ENCODE results near the gene FYB1. TPM values are rescaled to one million over a fixed set of nuclear protein-coding genes. Genes with fewer than 3 reads are reported as not detected.
"Not testable (repeated sequence)": the region's sequence is repeated elsewhere in the genome, so short reads cannot be mapped to it uniquely, and the experiment has no call there.

The FYB1 gene
- total RNA-seq, 2 donors from 2014 or later: 3.1 to 4.0 TPM

GRCh38 chr5:39185761-39186160 is 33.6 kb downstream of the FYB1 start:
- Histone ChIP-seq H3K27me3 (replicated peaks; ENCODE audit: insufficient read depth) (no peaks in the 10 kb centered on the region), H3K9me3 (no peaks in the 10 kb centered on the region), H3K27ac (no peak overlapping the region), H3K4me3 (no peak overlapping the region), H3K4me1 (replicated peaks) (no peaks in the 10 kb centered on the region), H3K36me3 (no peaks in the 10 kb centered on the region)
- intact Hi-C loops (cut with DNase I): no loop called here
- WGBS: 87% methylated on average over 9 of the region's 9 CpGs
- DNase-seq (ENCODE audit: low spot score): no peak
- TF ChIP-seq POLR2AphosphoS5 (IDR thresholded peaks at IDR 0.05) (no peak), CTCF (IDR thresholded peaks at IDR 0.05) (no peak), POLR2A (IDR thresholded peaks at IDR 0.05) (no peak)

- WGBS: 53% methylated on average over 3 of the region's 3 CpGs
- not testable (repeated sequence) for DNase-seq (ENCODE audit: low spot score)
Observed at GRCh38 chr5:39179561-39179960, 39.8 kb downstream of the FYB1 start.

GRCh38 chr5:39178861-39179260 is 40.5 kb downstream of the FYB1 start:
- no peak for TF ChIP-seq POLR2AphosphoS5 (IDR thresholded peaks at IDR 0.05)
- H3K4me3 ChIP-seq: no peak overlapping the region
- H3K27ac ChIP-seq: no peak overlapping the region
- 76% methylated on average over 8 of the region's 8 CpGs for whole genome bisulfite sequencing
- no peaks in the 10 kb centered on the region for H3K4me1 ChIP-seq (replicated peaks)
- no peaks in the 10 kb centered on the region for H3K36me3 ChIP-seq
- H3K9me3 ChIP-seq: no peaks in the 10 kb centered on the region
- intact Hi-C loops (cut with DNase I): no loop called here
- no peaks in the 10 kb centered on the region for H3K27me3 ChIP-seq (replicated peaks; ENCODE audit: insufficient read depth)
- no peak for DNase-seq (ENCODE audit: low spot score)

More at GRCh38 chr5:39179561-39179960, 39.8 kb downstream of the FYB1 start:
- H3K9me3 ChIP-seq; H3K27ac ChIP-seq; H3K27me3 ChIP-seq (replicated peaks; ENCODE audit: insufficient read depth); H3K4me1 ChIP-seq (replicated peaks); H3K36me3 ChIP-seq; H3K4me3 ChIP-seq; intact Hi-C loops (cut with DNase I): not testable (repeated sequence)

- Histone ChIP-seq H3K36me3 (no peaks in the 10 kb centered on the region), H3K9me3 (no peaks in the 10 kb centered on the region), H3K4me3 (no peak overlapping the region), H3K27ac (no peak overlapping the region), H3K27me3 (replicated peaks; ENCODE audit: insufficient read depth) (no peaks in the 10 kb centered on the region), H3K4me1 (replicated peaks) (no peaks in the 10 kb centered on the region)
- DNase-seq (ENCODE audit: low spot score): no peak
- TF ChIP-seq POLR2AphosphoS5 (IDR thresholded peaks at IDR 0.05) (no peak), POLR2A (IDR thresholded peaks at IDR 0.05) (no peak), CTCF (IDR thresholded peaks at IDR 0.05) (no peak)
- 11% methylated on average over 3 of the region's 3 CpGs for WGBS
- intact Hi-C loops (cut with DNase I): no loop called here
Observed at GRCh38 chr5:39178171-39178570, 41.2 kb downstream of the FYB1 start.

GRCh38 chr5:39177631-39177964 is 41.8 kb downstream of the FYB1 start:
- Histone ChIP-seq H3K36me3 (no peaks in the 10 kb centered on the region), H3K9me3 (no peaks in the 10 kb centered on the region), H3K27ac (no peak overlapping the region), H3K27me3 (replicated peaks; ENCODE audit: insufficient read depth) (no peaks in the 10 kb centered on the region), H3K4me1 (replicated peaks) (no peaks in the 10 kb centered on the region), H3K4me3 (no peak overlapping the region)
- no peak for DNase-seq (ENCODE audit: low spot score)
- intact Hi-C loops (cut with DNase I): no loop called here
- TF ChIP-seq POLR2AphosphoS5 (IDR thresholded peaks at IDR 0.05) (no peak), CTCF (IDR thresholded peaks at IDR 0.05) (no peak), POLR2A (IDR thresholded peaks at IDR 0.05) (no peak)
- WGBS: 83% methylated on average over 3 of the region's 3 CpGs

GRCh38 chr5:39176759-39177630 is 42.4 kb downstream of the FYB1 start:
- Histone ChIP-seq H3K4me3 (no peak overlapping the region), H3K9me3 (no peaks in the 10 kb centered on the region), H3K27me3 (replicated peaks; ENCODE audit: insufficient read depth) (no peaks in the 10 kb centered on the region), H3K4me1 (replicated peaks) (no peaks in the 10 kb centered on the region), H3K36me3 (no peaks in the 10 kb centered on the region), H3K27ac (no peak overlapping the region)
- WGBS: 88% methylated on average over 3 of the region's 3 CpGs
- intact Hi-C loops (cut with DNase I): no loop called here
- DNase-seq (ENCODE audit: low spot score): no peak
- no peak for TF ChIP-seq CTCF (IDR thresholded peaks at IDR 0.05)
- TF ChIP-seq POLR2A (IDR thresholded peaks at IDR 0.05): no peak
- TF ChIP-seq POLR2AphosphoS5 (IDR thresholded peaks at IDR 0.05): no peak
